Measurements from ENCODE around the gene B4GALT1. TPM values are rescaled to one million over a fixed set of nuclear protein-coding genes. Genes with fewer than 3 reads are reported as not detected.

B4GALT1 gene
- total RNA-seq, 4 donors from 2014 or later: 45.1 to 68.7 (median 53.5) TPM

DNA sequence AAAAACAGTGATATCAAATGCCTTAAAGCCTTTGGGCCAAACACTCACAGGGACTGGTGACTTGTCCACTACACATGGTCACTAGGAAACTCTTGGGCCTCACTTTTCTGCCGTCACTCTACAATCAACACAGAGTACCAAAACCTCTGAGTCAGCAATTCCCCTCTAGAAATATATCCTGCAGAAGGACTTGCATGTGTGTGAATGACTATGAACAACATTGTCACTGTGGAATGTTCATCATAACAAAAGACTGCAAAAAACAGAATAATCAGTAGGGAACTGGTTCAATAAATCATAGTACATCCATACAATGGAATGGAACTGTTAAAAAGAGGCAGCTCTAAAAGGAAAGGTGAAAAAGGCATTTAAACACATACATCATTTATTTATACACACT is 46.5 kb downstream of the B4GALT1 start:
- Histone ChIP-seq H3K4me3 (no peak overlapping the region), H3K27ac (no peak overlapping the region), H3K36me3 (peaks cover 31% of the 10 kb centered on the region), H3K27me3 (no peaks in the 10 kb centered on the region), H3K9me3 (no peaks in the 10 kb centered on the region), H3K4me1 (peaks cover 22% of the 10 kb centered on the region)
- TF ChIP-seq POLR2AphosphoS5 (IDR thresholded peaks at IDR 0.05) (no peak), POLR2A (IDR thresholded peaks at IDR 0.05) (no peak), EP300 (IDR thresholded peaks at IDR 0.05) (no peak)
- TF ChIP-seq, protein P1, sequence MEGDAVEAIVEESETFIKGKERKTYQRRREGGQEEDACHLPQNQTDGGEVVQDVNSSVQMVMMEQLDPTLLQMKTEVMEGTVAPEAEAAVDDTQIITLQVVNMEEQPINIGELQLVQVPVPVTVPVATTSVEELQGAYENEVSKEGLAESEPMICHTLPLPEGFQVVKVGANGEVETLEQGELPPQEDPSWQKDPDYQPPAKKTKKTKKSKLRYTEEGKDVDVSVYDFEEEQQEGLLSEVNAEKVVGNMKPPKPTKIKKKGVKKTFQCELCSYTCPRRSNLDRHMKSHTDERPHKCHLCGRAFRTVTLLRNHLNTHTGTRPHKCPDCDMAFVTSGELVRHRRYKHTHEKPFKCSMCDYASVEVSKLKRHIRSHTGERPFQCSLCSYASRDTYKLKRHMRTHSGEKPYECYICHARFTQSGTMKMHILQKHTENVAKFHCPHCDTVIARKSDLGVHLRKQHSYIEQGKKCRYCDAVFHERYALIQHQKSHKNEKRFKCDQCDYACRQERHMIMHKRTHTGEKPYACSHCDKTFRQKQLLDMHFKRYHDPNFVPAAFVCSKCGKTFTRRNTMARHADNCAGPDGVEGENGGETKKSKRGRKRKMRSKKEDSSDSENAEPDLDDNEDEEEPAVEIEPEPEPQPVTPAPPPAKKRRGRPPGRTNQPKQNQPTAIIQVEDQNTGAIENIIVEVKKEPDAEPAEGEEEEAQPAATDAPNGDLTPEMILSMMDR (IDR thresholded peaks at IDR 0.05): no peak
- WGBS: 74% methylated on average over 1 of the region's 1 CpG
- no peak for DNase-seq (ENCODE audit: low spot score in 2 of 2)

DNA sequence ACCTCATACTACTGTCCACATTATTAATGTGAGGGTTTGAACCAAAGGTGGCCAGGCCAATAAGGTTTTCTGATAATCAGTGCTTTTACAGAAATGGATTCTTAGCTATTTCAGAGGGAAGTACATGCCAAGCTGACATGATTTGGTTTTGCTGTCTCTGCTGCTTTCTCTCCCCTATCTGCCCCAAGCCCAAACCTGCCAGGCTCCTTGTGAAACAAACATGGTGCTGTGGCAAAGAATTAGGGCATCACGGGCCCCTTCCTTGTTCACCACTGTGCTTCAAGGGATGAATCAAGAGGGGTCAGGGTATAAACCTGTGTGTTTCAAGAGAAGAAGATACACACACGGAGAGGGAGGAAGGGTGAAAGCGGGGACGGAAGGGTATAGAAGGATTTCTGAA is 49.3 kb downstream of the B4GALT1 start:
- Histone ChIP-seq H3K9me3 (no peaks in the 10 kb centered on the region), H3K27me3 (no peaks in the 10 kb centered on the region), H3K27ac (peak overlapping the region; percentile 12), H3K36me3 (peaks cover 46% of the 10 kb centered on the region), H3K4me1 (peaks cover 16% of the 10 kb centered on the region), H3K4me3 (no peak overlapping the region)
- 86% methylated on average over 4 of the region's 4 CpGs for WGBS
- peak; percentile 32 to 60 for DNase-seq (ENCODE audit: low spot score in 2 of 2)
- TF ChIP-seq EP300 (IDR thresholded peaks at IDR 0.05) (no peak), POLR2AphosphoS5 (IDR thresholded peaks at IDR 0.05) (no peak), POLR2A (IDR thresholded peaks at IDR 0.05) (no peak)
- TF ChIP-seq, protein P1 (IDR thresholded peaks at IDR 0.05): no peak

DNA sequence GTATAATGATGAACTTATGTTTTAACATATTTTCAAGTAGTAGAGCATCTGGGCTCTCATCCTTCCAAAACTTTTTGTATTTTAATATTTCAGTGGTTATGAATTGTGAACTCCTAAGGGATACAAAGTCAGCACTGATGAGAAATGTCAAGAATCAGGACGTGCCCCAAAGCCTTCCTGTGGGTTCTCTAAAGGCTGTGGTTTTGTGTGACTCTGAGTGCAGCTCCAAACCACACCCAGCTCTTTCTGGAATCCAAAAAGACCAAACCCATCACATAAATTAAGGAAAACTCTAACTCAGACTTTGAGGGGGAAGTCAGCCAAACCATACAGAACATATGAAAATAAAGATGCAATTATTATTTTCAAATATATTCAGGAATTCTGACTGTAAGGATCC is 49.8 kb downstream of the B4GALT1 start:
- TF ChIP-seq, protein P1 (IDR thresholded peaks at IDR 0.05): no peak
- TF ChIP-seq EP300 (IDR thresholded peaks at IDR 0.05): no peak
- TF ChIP-seq POLR2A (IDR thresholded peaks at IDR 0.05): no peak
- TF ChIP-seq POLR2AphosphoS5 (IDR thresholded peaks at IDR 0.05): no peak
- Histone ChIP-seq H3K36me3 (peaks cover 48% of the 10 kb centered on the region), H3K4me3 (no peak overlapping the region), H3K27ac (peak overlapping the region; percentile 12), H3K27me3 (no peaks in the 10 kb centered on the region), H3K4me1 (peaks cover 16% of the 10 kb centered on the region), H3K9me3 (no peaks in the 10 kb centered on the region)
- 11% methylated on average over 1 of the region's 1 CpG for WGBS
- DNase-seq (ENCODE audit: low spot score in 2 of 2): peak in 1 of 2 donors; percentile 9

DNA sequence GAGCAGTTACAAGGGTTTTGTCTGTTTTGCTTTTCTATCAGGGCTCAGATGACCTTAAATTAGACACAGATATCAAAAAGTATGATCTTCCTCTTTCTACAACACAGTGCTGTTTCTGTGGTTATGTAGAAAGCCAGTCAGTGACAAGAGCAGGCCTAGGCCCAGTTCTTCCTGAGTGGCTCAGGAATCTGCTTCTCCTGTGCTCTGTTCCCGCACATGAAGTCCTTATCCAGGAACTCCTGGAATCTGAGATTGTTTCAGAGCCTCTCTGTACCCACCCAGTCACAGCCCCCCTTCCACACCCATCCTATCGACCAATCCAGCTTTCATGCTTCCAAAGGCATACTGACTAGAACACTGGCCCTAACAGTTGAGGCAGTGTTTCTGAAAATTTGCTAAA is 50.3 kb downstream of the B4GALT1 start:
- WGBS: 51% methylated on average over 2 of the region's 2 CpGs
- peaks cover 16% of the 10 kb centered on the region for H3K4me1 ChIP-seq

DNA sequence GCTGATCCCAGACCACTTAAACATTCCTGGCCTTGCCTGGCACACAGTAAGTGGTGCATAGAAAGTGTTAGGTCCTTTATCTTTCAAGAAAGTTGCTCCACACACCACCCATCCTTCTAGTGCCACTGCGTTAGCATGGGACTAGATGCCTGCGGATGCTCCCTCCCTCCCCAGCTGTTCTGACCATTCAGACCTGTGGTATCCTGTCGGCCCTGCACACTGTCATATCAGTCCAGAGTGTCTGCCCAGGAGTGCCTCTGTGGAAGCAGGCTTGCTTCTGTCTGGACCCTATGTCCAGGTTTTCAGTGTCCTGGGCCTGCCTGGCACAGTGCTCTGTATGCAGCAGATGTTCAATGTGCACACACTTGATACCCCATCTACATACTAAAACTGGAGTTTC is 52.4 kb downstream of the B4GALT1 start:
- H3K4me3 ChIP-seq: no peak overlapping the region
- no peak for DNase-seq (ENCODE audit: low spot score in 2 of 2)
- H3K36me3 ChIP-seq: peaks cover 50% of the 10 kb centered on the region
- H3K9me3 ChIP-seq: no peaks in the 10 kb centered on the region
- H3K4me1 ChIP-seq: peaks cover 16% of the 10 kb centered on the region
- no peak overlapping the region for H3K27ac ChIP-seq
- TF ChIP-seq POLR2AphosphoS5 (IDR thresholded peaks at IDR 0.05): no peak
- no peak for TF ChIP-seq EP300 (IDR thresholded peaks at IDR 0.05)
- no peak for TF ChIP-seq POLR2A (IDR thresholded peaks at IDR 0.05)
- TF ChIP-seq, protein P1 (IDR thresholded peaks at IDR 0.05): no peak
- H3K27me3 ChIP-seq: no peaks in the 10 kb centered on the region
- WGBS: 94% methylated on average over 3 of the region's 3 CpGs

More for the DNA sequence above, 50.3 kb downstream of the B4GALT1 start:
- TF ChIP-seq POLR2A (IDR thresholded peaks at IDR 0.05): no peak
- TF ChIP-seq, protein P1 (IDR thresholded peaks at IDR 0.05): no peak
- TF ChIP-seq POLR2AphosphoS5 (IDR thresholded peaks at IDR 0.05): no peak
- no peak for TF ChIP-seq EP300 (IDR thresholded peaks at IDR 0.05)
- H3K27ac ChIP-seq: peak overlapping the region; percentile 71
- no peaks in the 10 kb centered on the region for H3K27me3 ChIP-seq
- peak in 1 of 2 donors; percentile 41 for DNase-seq (ENCODE audit: low spot score in 2 of 2)
- peaks cover 51% of the 10 kb centered on the region for H3K36me3 ChIP-seq
- H3K9me3 ChIP-seq: no peaks in the 10 kb centered on the region
- H3K4me3 ChIP-seq: no peak overlapping the region
